ENCODE results near the gene AUTS2.

Gene AUTS2

GRCh38 chr7:70657571-70657970 lies 1059.3 kb downstream of the AUTS2 start:
- DNase-seq (ENCODE audit: low read depth in 2 of 2): no peak

DNA sequence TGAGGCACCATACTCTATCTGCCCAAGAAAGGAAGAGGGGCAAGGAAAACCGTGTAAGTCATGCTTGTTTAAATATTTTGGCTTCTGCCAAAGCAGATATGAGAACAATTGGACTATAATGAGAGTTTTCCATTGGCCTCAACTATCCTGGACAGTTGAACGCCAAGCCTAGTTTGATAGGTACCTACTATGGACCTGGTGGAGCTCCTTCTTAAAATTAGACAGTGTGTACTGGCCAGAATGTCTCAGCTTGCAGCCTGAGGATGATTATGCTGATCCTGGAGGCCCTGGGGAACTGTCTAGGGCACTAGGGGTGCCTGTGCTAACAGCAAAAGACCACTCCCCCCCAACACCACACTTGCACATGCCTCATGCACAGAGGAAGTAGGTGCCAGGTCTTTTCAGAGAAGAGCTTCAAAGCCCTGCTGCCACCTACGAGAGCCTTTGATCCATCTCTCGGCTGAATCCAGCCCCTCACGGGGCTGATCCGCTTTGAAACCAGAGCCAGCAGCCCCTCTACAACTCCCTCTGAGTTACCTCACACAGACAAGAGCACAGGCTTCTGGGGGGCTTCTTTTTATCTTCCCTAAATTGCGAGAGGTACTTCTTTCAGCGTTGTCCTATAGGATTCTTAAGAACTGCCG lies 1059.8 kb downstream of the AUTS2 start:
- no peak for DNase-seq (ENCODE audit: low read depth in 2 of 2)

DNA sequence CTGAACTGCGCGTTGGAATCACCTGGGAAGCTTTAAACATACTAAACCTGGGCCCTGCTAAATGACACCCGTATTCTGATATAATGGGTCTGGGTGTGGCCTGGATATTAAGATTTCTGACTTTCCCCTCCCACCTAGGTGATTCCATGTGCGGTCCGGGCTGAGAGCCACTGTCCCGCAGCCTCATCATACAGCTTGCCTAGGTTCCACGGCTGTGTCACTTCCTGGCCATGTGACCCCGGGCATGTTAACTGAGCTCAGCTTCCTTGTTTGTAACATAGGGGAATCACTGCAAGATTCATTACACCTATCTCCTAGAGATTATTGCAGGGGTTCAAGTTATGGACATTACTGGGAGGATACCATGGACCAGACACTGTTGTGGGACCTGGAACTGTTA lies 1061.0 kb downstream of the AUTS2 start:
- no peak for DNase-seq (ENCODE audit: low read depth in 2 of 2)

DNA sequence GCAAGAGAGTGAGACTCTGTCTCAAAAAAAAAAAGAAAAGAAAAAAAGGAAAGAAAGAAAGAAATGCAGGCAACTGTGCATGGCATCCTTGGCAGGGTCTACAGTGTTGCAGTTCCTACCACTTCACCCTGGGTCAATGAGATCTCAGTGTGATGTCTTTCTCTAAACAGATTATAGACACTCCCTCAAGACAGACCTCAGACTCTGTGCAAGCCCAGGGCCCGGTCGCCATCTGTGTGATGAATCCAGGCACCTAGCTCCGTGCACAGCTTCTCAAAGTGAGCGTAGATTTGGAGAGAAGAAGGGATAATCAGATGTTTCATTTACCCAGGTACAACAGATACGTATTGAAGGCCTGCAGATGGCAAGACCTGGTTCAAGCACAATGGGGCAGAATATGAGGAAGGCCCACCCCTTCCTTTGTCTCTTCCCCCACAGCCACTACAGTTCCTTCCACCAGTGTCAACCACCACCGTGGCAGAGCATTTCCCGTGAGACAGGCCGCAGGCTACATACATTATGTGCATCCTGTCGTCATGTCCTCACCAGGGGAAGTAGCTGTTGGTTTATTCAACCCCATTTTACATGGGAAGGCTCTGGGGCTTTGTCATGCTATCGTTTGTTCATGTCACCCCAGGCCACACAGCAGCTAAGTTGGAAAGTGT lies 1062.0 kb downstream of the AUTS2 start:
- DNase-seq (ENCODE audit: low read depth in 2 of 2): no peak

DNA sequence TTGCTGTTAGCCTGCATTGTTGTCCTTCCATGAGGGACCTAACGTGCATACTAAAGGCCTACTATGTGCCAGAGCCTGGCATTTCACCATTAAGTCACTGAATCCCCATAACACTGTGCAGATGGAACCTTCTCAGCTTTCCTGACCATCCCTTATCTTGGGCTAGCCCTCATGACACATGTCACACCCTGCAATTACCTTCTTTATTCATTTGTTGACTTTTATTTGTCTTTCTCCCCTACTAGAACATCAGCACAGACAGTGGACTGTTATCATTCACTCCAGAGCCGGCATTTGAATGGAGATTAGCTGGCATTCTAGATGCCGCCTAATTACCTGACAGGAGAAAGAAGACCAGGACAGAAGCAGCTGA lies 1062.5 kb downstream of the AUTS2 start:
- no peak for DNase-seq (ENCODE audit: low read depth in 2 of 2)

DNA sequence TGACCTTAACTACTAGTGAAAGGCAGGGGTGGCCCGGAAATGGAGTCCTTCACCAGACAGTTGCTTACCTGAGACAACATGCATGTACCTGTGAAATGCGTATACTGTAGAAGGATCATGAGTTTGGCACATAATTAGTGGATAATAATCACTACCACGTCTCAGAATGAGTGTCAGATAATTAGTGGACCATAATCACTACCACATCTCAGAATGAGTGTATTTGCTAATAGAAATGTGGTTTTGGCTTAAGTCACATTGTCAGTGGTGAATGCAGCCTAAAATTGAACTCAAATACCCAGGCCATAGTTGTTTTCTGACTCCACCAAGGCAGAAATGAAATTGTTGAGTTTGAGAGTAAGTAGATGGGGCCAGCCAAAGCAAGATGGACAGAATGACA lies 1065.4 kb downstream of the AUTS2 start:
- DNase-seq (ENCODE audit: low read depth in 2 of 2): no peak

DNA sequence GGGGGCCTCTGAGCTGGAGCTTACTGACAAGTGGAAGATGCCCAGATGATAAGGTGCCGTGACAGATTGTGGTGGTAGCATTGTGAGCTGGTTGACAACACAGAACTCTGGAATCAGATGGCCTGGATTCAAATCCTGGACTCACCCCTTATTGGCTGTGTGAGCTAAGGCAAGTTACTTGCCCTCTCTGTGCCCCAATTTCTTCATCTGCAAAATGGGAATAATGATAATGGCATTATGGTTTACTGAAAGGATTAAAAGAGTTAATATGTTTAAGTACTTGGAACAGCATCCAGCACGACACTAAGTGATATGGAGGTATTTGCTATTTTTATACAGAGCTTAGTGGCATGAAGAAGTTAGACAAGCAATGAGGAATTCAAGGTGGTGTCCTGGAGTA lies 1067.7 kb downstream of the AUTS2 start:
- no peak for DNase-seq (ENCODE audit: low read depth in 2 of 2)

- DNase-seq (ENCODE audit: low read depth in 2 of 2): no peak
Observed at GRCh38 chr7:70667406-70667805, 1069.1 kb downstream of the AUTS2 start.

DNA sequence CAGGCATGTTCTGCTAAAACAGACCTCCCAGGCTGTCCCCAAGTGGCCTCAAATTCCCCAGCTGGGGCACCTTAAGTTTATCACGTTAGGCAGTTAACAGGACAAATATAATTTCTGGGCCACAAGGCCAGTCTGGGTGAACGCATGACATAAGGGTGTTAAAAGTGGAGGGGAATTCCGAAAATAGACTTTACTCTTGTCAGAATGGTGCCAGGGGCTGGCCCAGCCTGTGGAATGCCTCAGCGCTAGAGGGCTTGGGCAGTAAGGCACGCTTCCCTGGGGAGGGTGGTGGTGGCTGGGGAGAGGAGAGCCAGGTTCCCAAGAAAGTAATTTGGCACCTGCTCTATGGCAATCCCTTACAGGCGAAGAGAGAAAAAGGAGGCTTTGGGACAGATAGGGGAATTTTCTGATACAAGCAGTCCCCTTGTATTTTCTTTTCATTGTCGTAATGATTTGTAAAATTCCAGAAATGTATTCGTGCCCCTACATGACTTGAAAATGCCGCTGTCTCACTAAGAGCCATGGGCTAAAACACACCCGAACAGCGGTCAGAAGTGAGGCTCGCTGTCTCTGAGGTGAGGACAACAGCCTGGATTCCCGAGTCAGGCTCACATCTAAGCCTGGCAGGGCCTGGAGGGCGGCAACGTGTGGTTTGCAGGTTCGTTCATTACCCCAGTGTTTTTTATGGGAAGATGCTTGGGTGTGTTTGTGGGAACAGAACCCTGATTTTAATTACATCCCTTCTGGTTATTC lies 1070.5 kb downstream of the AUTS2 start:
- no peak for DNase-seq (ENCODE audit: low read depth in 2 of 2)

DNA sequence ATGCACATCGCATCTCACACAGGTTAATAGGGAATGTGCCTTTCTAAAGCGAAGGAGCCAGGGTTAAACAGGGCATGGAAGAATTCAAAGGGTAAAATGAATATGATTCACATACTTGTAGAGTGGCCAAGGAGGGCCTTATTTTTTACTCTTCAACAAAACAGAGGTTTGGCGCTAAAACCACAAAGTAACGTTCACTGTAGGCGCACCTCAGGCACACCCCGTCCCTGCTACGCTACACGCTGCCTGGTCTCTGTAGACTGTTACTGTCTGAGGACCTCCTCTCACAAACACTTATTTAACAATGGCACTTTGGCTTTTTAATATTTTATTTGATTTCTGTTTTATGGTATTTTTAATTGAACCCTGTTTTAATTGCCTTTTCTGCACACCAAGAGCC lies 1071.6 kb downstream of the AUTS2 start:
- DNase-seq (ENCODE audit: low read depth in 2 of 2): no peak

- DNase-seq (ENCODE audit: low read depth in 2 of 2): no peak
Observed at GRCh38 chr7:70670288-70670687, 1072.0 kb downstream of the AUTS2 start.

DNA sequence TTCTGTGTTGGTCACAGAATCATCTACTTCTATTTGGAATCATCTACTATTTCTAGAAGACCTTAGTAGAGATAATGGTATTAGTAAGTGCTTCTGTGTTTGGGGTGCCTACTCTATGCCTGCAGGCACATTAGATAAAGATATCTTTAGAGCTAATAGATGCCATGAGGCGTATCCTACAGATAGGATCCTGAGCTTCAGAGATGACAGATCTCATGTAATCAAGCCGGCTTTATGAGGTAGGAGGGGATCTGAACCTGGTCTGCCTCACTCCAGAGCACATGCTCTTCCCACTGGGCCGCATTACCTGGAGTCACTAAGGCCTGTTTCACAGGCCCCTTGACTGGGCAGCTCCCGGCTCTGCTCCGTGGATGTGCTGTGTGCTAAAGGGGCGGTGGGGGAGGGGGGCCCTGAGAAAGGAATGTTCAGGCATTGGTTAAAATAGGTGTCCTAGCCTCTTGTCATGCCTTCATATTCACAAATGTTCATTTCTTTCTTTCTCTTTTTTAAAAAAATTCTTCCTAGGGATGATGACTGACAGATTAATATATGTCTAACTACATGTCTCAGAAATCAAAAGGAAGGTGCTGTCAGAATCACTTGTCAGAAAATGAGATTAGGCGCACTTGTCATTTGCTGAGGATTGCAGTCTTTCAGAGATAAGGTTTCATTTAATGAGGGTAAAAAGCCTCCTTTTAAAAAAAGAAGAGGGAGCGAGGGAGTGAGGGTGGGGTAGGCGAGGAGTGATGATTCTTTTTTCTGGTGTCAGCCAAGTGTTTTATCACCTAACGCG lies 1075.7 kb downstream of the AUTS2 start:
- DNase-seq (ENCODE audit: low read depth in 2 of 2): no peak

- no peak for DNase-seq (ENCODE audit: low read depth in 2 of 2)
Observed at GRCh38 chr7:70674571-70675010, 1076.3 kb downstream of the AUTS2 start.

- no peak for DNase-seq (ENCODE audit: low read depth in 2 of 2)
Observed at GRCh38 chr7:70676243-70676642, 1078.0 kb downstream of the AUTS2 start.

GRCh38 chr7:70678621-70679251 lies 1080.5 kb downstream of the AUTS2 start:
- DNase-seq (ENCODE audit: low read depth in 2 of 2): no peak

DNA sequence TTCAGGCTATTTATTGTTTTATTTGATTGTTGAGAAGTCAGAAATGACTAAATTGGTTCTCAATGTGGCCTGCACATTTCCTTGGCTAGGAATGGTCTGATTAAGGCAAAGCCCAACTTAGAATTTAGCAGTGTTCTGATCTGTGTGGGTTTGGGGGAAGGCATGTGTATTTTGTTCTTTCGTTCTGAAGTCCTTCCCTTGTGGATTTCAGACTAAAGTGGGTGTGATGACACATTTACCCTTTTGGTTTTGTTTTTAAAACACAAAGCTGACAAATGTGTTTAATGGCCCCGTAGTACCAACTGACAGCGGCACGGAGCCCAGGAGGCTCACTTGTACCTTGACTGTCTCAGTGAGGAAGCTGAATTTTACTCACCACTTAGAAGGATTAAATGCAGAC lies 1081.4 kb downstream of the AUTS2 start:
- DNase-seq (ENCODE audit: low read depth in 2 of 2): no peak

GRCh38 chr7:70680306-70680705 lies 1082.0 kb downstream of the AUTS2 start:
- DNase-seq (ENCODE audit: low read depth in 2 of 2): no peak

GRCh38 chr7:70680743-70681468 lies 1082.6 kb downstream of the AUTS2 start:
- DNase-seq (ENCODE audit: low read depth in 2 of 2): no peak

- no peak for DNase-seq (ENCODE audit: low read depth in 2 of 2)
Observed at GRCh38 chr7:70681469-70682350, 1083.4 kb downstream of the AUTS2 start.

- no peak for DNase-seq (ENCODE audit: low read depth in 2 of 2)
Observed at GRCh38 chr7:70684173-70684572, 1085.9 kb downstream of the AUTS2 start.
